GM10248 (cell line): ENCODE data around the gene SERGEF.

ENCODE experiments used
- CTCF ChIA-PET: fragments of 300-600 bp; sonication (Branson Sonifier 250); formaldehyde crosslinking; extraction: SDS; loops from one replicate; lab custom pipeline; 2021; ENCODE audit warnings: antibody characterized with exemption; lab: Yijun Ruan, JAX
- POLR2A ChIA-PET: fragments of 350-650 bp; sonication (Branson Sonifier 250); formaldehyde crosslinking; extraction: SDS; loops from one replicate; lab custom pipeline; 2020; ENCODE audit warnings: antibody characterized with exemption; lab: Yijun Ruan, JAX
- DNase-seq: peaks from one replicate; pipeline ENCODE4 v3.0.0; 2012; ENCODE audit errors: extremely low spot score
- TF ChIP-seq, protein P1 (sequence below): IDR thresholded peaks from 2 replicates; pipeline ENCODE4 v1.5.1; 2012; ENCODE audit warnings: mild to moderate bottlenecking, low read depth; ENCODE audit errors: extremely low read depth, missing control alignments, control extremely low read depth

Gene SERGEF

DNA sequence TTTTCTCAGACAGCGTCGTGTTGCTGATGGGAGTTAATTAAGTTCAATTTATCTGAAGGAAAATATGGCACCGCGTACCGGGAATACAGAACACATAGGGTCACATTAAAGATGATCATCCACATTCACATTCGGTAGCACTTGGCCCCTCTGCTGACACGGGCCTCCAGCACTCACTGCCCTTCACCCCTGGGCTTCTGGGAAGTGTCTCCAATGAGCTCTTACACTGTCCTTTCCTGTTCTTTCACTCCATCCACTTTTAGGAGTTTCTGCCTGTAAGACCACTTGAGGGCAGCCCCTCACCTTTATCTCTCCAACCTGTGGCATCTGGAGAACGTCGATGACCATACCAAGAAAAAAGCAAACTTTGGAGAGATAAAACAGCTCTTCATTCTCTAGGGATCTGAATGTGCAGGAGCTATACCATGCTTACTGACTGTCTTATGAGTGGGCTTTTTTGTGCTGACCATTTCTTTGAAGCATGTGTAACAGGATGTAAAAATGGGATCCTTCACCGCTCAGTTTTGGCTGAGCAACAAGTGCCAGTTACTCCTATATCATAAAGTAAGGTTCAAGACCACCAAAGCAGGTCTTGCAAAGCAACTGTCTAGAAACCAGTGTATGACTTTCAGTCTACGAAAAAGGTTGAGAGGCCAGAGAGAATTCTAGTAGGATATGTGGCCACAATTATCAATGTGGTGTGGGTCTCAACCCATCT, 1.1 kb upstream of the SERGEF start:
- TF ChIP-seq, protein P1, sequence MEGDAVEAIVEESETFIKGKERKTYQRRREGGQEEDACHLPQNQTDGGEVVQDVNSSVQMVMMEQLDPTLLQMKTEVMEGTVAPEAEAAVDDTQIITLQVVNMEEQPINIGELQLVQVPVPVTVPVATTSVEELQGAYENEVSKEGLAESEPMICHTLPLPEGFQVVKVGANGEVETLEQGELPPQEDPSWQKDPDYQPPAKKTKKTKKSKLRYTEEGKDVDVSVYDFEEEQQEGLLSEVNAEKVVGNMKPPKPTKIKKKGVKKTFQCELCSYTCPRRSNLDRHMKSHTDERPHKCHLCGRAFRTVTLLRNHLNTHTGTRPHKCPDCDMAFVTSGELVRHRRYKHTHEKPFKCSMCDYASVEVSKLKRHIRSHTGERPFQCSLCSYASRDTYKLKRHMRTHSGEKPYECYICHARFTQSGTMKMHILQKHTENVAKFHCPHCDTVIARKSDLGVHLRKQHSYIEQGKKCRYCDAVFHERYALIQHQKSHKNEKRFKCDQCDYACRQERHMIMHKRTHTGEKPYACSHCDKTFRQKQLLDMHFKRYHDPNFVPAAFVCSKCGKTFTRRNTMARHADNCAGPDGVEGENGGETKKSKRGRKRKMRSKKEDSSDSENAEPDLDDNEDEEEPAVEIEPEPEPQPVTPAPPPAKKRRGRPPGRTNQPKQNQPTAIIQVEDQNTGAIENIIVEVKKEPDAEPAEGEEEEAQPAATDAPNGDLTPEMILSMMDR: no peak
- POLR2A ChIA-PET: no interaction called here
- CTCF ChIA-PET: interaction anchor here (0.8 to 1.4 kb wide), 8 partner anchors 11 to 255 kb away, joined by 3 to 5 read pairs (median 3); partner anchors contain the start of gene SAAL1
- no peak for DNase-seq

DNA sequence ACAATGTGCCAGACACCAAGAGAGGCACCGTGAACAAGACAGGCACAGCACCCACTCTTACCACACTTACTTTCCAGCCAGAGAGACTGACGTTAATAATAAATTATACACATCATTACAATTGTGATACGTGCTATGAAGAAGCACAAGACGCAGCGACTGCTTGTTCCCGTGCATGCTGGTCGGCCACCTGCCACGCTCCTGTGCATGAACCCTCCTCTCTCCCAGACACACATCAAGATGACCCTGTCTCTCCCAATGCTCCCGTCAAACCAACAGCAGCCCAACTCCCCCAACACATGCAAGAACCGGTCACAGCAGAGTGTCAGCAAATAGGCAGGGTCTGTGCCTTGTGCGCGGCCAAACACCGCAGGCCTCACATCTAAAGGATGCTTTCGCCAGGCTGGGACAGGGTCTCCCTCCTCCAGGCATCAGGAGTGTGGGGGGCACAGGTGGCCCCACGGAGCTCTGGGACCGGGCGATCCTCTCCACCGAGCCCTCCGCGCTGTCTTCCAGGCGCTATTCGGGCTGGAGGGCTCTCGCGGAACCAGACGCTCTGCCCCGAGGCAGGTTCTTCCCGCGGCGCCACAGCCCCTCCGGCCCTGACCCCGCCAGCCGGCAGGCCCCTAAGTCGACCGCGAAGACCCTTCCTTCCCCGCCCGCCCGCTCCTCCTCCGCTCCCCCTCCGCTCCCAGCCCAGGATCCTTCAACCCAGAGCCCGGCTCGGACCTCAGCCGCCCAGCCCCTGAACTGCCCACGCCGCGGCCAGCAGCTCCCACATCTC, 533 bp downstream of the SERGEF start:
- TF ChIP-seq, protein P1: no peak
- CTCF ChIA-PET: interaction anchor here (0.6 kb wide), 1 partner anchor 9 kb away, joined by 3 read pairs; no protein-coding TSS in a partner anchor

DNA sequence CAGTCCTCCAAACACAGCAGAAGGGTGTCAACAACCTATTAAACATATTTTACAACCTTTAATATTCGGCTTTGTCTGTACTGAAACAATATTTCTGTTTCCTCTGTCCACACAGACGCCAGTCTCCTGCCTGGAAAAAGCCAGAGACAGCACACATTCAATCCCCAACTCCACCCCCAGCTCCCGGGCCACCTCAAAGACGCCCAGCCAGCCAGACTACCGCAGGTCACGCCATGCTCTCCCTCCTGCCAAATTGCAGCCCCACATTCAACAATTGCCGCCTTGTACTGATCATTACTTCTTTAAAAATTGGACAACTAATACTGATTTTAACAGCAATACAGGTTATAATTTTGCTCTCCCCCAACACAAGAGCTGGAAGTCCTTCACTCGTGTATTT, 1.2 kb downstream of the SERGEF start:
- ChIA-PET CTCF (no interaction called here), POLR2A (no interaction called here)
- DNase-seq: no peak

More for the DNA sequence above, 533 bp downstream of the SERGEF start:
- DNase-seq: peak; percentile 30
- POLR2A ChIA-PET: no interaction called here

DNA sequence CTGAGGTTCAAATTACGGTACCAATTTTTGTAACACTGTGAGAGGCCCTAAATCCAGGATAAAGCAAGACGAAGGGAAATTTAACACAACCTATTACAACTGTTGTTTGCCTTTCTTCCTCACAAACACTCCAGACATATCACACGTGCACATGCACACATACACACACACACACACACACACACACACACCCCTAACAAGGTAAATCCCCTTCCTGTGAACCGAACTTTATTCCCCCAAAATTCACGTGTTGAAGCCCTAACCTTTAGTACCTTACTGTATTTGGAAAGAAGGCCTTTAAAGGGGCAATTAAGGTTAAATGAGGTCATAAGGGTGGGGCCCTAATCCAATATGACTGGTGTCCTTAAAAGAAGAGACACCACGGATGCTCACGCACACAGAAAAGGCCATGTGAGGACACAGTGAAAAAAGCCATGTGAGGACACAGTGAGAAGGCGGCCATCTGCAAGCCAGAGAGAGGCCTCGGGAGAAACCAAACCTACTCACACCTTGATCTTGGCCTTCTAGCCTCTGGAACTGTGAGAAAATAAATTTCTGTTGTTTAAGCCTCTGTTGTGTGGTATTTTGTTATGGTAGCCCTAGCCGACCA, 1.8 kb downstream of the SERGEF start:
- CTCF ChIA-PET: interaction anchor here (1.2 to 1.6 kb wide), 3 partner anchors 12 to 104 kb away, joined by 4 to 6 read pairs (median 4); no protein-coding TSS in a partner anchor
- POLR2A ChIA-PET: no interaction called here
- TF ChIP-seq, protein P1: no peak
- no peak for DNase-seq

More for the DNA sequence above, 1.2 kb downstream of the SERGEF start:
- TF ChIP-seq, protein P1: no peak

DNA sequence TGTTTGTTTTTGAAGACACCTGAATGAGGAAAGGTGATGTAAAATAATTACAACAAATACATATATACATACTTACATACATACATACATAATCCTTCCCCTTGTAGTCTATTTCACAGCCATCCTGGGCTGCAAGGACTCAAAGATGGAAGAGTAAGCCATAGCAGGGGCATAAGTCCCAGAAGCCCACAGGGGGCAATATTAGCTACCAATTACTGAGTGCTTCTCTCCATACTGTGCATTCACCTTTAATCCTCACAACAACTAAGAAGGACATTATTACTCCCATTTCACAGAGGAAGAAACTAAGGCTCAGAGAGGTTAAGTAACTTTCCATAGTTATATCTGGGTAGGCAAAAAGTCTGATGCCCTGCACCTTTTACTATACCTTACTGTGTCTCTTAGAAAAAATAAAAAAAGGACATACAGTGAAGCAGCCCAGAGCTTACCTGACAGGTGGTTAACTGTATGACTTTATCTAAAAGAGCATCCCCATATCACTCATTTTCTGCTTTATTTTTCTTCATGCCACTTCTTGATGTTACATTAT, 2.7 kb downstream of the SERGEF start:
- DNase-seq: no peak
- ChIA-PET POLR2A (no interaction called here), CTCF (interaction anchor here (0.9 to 1.8 kb wide), 8 partner anchors 11 to 105 kb away, joined by 3 to 7 read pairs (median 4); partner anchors contain the start of gene SAAL1)
- TF ChIP-seq, protein P1: no peak
